ENCODE results near the gene IL17RC.

IL17RC gene

DNA sequence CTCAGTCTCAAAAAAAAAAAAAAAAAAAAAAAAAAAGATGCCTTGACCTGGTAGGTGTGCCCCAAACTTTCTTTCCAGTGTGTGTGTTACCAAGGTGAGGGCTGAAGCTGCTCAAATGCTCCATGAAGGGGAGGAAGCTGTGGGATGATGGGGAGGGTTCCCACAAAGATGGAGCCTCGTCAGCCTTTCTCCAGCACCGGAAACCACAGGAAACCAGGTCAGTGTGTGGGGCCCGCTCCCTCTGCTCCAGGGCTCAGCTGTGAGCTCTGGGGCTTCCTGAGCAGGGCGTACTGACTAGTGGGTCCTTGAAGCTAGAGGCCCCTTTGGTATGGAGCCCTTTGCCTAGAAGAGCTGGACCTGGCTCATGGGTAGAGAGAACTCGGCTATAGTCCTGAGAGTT lies 14.9 kb upstream of the IL17RC start:
- DNase-seq (ENCODE audit: low read depth): no peak
- in situ Hi-C loops (cut with HindIII; ENCODE audit: low sequenced_read_pairs): no loop called here
- H3K4me3 ChIP-seq (ENCODE audit: low read depth, low read length): no peak overlapping the region
- TF ChIP-seq, protein P1, sequence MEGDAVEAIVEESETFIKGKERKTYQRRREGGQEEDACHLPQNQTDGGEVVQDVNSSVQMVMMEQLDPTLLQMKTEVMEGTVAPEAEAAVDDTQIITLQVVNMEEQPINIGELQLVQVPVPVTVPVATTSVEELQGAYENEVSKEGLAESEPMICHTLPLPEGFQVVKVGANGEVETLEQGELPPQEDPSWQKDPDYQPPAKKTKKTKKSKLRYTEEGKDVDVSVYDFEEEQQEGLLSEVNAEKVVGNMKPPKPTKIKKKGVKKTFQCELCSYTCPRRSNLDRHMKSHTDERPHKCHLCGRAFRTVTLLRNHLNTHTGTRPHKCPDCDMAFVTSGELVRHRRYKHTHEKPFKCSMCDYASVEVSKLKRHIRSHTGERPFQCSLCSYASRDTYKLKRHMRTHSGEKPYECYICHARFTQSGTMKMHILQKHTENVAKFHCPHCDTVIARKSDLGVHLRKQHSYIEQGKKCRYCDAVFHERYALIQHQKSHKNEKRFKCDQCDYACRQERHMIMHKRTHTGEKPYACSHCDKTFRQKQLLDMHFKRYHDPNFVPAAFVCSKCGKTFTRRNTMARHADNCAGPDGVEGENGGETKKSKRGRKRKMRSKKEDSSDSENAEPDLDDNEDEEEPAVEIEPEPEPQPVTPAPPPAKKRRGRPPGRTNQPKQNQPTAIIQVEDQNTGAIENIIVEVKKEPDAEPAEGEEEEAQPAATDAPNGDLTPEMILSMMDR (IDR thresholded peaks at IDR 0.05; ENCODE audit: low read depth, low read length, missing control alignments): no peak

DNA sequence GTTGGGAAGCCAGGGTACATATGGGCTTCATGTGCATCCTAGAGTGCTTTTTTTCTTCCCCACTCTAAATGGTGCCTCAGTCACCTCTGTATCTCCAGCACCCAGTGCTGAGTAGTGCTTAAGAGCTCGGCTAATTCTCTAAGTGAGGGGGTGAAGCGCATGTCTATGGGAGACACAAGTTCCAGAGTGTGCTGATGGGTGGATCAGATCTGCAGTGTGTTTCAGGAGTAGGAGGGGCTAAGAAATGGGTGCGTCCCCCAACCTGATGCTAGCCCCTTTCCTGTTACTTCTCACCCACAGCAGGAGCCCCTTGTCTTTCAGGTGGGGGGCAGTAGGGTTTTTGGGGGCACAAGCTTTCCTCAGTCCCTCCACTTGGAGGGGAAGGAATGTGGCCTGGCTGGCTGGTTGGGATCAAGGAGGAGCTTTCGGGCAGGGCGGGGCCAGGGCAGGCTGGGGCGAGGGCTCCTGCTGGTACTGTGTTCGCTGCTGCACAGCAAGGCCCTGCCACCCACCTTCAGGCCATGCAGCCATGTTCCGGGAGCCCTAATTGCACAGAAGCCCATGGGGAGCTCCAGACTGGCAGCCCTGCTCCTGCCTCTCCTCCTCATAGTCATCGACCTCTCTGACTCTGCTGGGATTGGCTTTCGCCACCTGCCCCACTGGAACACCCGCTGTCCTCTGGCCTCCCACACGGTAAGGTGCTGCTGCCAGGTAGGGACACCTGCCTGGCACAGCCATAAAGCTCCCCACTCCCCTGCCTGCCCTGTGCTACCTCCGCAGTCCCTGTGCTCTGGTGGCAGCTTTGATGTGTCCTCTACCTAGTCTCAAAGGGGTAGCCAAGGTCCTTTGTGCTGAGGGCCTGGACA lies 14.3 kb upstream of the IL17RC start, which contains the start of gene IL17RE:
Gene IL17RE (plus strand): TSS at position 477 of the 866 bp plus-strand sequence. CDS start 85 bp downstream, at position 562.
- TF ChIP-seq, protein P1 (IDR thresholded peaks at IDR 0.05; ENCODE audit: low read depth, low read length, missing control alignments): no peak
- H3K4me3 ChIP-seq (ENCODE audit: low read depth, low read length): no peak within 1 kb of the TSS
- in situ Hi-C loops (cut with HindIII; ENCODE audit: low sequenced_read_pairs): no loop called here
- DNase-seq (ENCODE audit: low read depth): no peak

DNA sequence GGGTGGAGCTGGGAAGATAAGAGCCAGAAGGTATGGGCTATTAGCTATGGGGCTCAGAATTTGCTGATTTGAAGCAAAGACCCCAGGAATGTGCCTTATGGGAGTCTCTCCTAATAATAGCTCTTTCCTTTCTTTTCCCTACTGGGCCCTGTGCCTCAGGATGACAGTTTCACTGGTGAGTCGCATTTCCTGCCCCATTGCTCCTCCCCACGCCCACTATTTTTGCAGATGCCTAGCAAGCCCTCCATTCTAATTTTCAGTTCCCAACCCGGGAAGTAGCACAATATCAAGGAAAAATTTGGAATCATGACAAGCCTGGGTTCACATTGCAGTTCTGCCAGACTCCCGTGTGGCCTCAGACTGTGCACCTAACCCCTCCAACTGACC lies 13.7 kb upstream of the IL17RC start:
- no peak overlapping the region for H3K4me3 ChIP-seq (ENCODE audit: low read depth, low read length)
- no peak for DNase-seq (ENCODE audit: low read depth)
- TF ChIP-seq, protein P1 (IDR thresholded peaks at IDR 0.05; ENCODE audit: low read depth, low read length, missing control alignments): no peak
- in situ Hi-C loops (cut with HindIII; ENCODE audit: low sequenced_read_pairs): no loop called here

DNA sequence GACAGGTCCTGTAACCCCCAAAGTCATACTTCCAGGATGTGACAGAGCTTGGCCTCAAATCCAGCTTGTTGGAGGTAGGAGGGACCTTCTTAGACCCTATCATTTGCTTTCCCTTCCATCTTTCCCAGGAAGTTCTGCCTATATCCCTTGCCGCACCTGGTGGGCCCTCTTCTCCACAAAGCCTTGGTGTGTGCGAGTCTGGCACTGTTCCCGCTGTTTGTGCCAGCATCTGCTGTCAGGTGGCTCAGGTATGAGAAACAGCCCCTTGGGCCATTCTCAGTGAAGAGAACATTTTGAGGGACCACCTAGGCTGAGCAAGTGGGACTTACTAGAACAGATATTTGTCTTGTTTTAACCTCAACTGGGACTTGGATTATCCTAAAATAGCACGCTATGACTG lies 13.0 kb upstream of the IL17RC start:
- no peak for DNase-seq (ENCODE audit: low read depth)
- TF ChIP-seq, protein P1 (IDR thresholded peaks at IDR 0.05; ENCODE audit: low read depth, low read length, missing control alignments): no peak
- in situ Hi-C loops (cut with HindIII; ENCODE audit: low sequenced_read_pairs): no loop called here
- no peak overlapping the region for H3K4me3 ChIP-seq (ENCODE audit: low read depth, low read length)

DNA sequence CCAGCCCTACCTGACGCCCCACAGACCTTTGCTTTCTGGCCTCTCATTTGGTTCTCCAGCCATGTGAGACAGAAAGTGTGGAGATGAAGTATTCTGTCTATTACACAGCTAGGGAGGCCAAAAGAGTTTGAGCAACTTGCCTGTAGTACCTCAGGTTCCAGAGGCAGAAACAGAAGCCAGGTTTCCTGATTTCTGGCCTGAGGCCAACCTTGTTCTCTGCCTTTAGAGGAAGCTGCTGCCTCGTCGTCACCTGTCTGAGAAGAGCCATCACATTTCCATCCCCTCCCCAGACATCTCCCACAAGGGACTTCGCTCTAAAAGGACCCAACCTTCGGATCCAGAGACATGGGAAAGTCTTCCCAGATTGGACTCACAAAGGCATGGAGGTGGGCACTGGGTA lies 10.4 kb upstream of the IL17RC start:
- in situ Hi-C loops (cut with HindIII; ENCODE audit: low sequenced_read_pairs): no loop called here
- TF ChIP-seq, protein P1 (IDR thresholded peaks at IDR 0.05; ENCODE audit: low read depth, low read length, missing control alignments): no peak
- no peak for DNase-seq (ENCODE audit: low read depth)
- no peak overlapping the region for H3K4me3 ChIP-seq (ENCODE audit: low read depth, low read length)

DNA sequence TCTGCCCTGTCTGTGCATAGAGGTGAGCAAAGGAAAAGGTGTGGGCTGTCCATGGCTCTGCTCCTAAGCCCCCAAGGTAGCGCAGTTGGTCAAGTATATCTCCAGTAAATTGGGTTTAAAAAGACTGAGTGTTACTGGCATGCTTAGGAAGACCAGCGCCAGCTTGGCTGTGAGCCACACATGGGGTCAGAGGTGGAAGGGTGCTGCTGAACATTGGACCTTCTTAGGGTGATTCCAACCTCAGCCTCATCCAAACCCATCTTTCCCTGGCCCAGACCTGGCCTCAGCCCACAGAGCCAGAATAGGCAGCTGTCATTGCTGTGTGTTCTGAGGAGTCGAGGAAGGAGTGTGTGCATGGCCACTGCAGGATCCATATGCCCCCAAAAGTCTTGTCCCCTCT lies 8.6 kb upstream of the IL17RC start:
- in situ Hi-C loops (cut with HindIII; ENCODE audit: low sequenced_read_pairs): no loop called here
- TF ChIP-seq, protein P1 (IDR thresholded peaks at IDR 0.05; ENCODE audit: low read depth, low read length, missing control alignments): no peak

More for the DNA sequence above, 8.6 kb upstream of the IL17RC start:
- no peak for DNase-seq (ENCODE audit: low read depth)
- no peak overlapping the region for H3K4me3 ChIP-seq (ENCODE audit: low read depth, low read length)
